MM.1S (cell line): Measurements from ENCODE around the gene AKR1A1.
"Not testable (repeated sequence)": the region's sequence is repeated elsewhere in the genome, so short reads cannot be mapped to it uniquely, and the experiment has no call there.

Experiments
- DNase-seq: peaks from one replicate; pipeline ENCODE4 v3.0.0-alpha.2; 2015
- H2AFZ ChIP-seq: fragments of 300-600 bp; sonication (generic); 2 replicates; pipeline ENCODE4 v1.6.0; 2016; ENCODE audit warnings: antibody characterized with exemption, low read length
- H3F3A ChIP-seq: fragments of 300-600 bp; sonication (generic); 2 replicates; pipeline ENCODE4 v1.6.1; 2016; ENCODE audit warnings: mild to moderate bottlenecking, antibody characterized with exemption, low read length, moderate library complexity, mixed read lengths; ENCODE audit not compliant: insufficient read depth
- H3K27ac ChIP-seq: fragments of 300-600 bp; sonication (generic); 2 replicates; pipeline ENCODE4 v1.5.1; 2016; ENCODE audit warnings: mild to moderate bottlenecking, low read length
- H3K27me3 ChIP-seq: fragments of 300-600 bp; sonication (generic); replicated peaks from 2 replicates; pipeline ENCODE4 v1.6.0; 2016; ENCODE audit warnings: low read length; ENCODE audit not compliant: insufficient read depth
- H3K36me3 ChIP-seq: fragments of 300-600 bp; sonication (generic); replicated peaks from 2 replicates; pipeline ENCODE4 v1.6.1; 2016; ENCODE audit warnings: mild to moderate bottlenecking, low read length, mixed read lengths; ENCODE audit not compliant: insufficient read depth
- H3K4me1 ChIP-seq: fragments of 300-600 bp; sonication (generic); 2 replicates; pipeline ENCODE4 v1.6.1; 2016; ENCODE audit warnings: low read length, mixed read lengths
- H3K4me2 ChIP-seq: fragments of 300-600 bp; sonication (generic); 2 replicates; pipeline ENCODE4 v1.6.0; 2016; ENCODE audit warnings: low read depth, low read length
- H3K4me3 ChIP-seq: fragments of 300-600 bp; sonication (generic); 2 replicates; pipeline ENCODE4 v1.5.1; 2016; ENCODE audit warnings: low read length, mixed read lengths
- H3K79me2 ChIP-seq: fragments of 300-600 bp; sonication (generic); 2 replicates; pipeline ENCODE4 v1.6.1; 2016; ENCODE audit warnings: mixed run types, low read length, mixed read lengths
- H3K9ac ChIP-seq: fragments of 300-600 bp; sonication (generic); 2 replicates; pipeline ENCODE4 v1.6.1; 2016; ENCODE audit warnings: low read length, mixed read lengths
- H3K9me2 ChIP-seq: fragments of 300-600 bp; sonication (generic); replicated peaks from 2 replicates; pipeline ENCODE4 v1.6.1; 2016; ENCODE audit warnings: mild to moderate bottlenecking, low read length, mixed read lengths; ENCODE audit not compliant: insufficient read depth
- H3K9me3 ChIP-seq: fragments of 300-600 bp; sonication (generic); replicated peaks from 2 replicates; pipeline ENCODE4 v1.6.1; 2016; ENCODE audit warnings: mild to moderate bottlenecking, low read length, mixed read lengths; ENCODE audit not compliant: insufficient read depth
- H4K20me1 ChIP-seq: fragments of 300-600 bp; sonication (generic); 2 replicates; pipeline ENCODE4 v1.6.1; 2016; ENCODE audit warnings: mild to moderate bottlenecking, low read length, moderate library complexity, mixed read lengths; ENCODE audit not compliant: insufficient read depth
- CTCF ChIP-seq: fragments of 300-600 bp; sonication (generic); IDR thresholded peaks from 2 replicates; pipeline ENCODE4 v1.5.1; 2016; ENCODE audit warnings: antibody characterized with exemption, low read length, mixed read lengths
- EZH2 ChIP-seq: fragments of 300-600 bp; sonication (generic); optimal IDR thresholded peaks from 2 replicates; pipeline ENCODE3; 2017; ENCODE audit warnings: low read depth, mild to moderate bottlenecking, antibody characterized with exemption, low read length, mixed read lengths
- EZH2phosphoT487 ChIP-seq: fragments of 300-600 bp; sonication (generic); IDR thresholded peaks from 2 replicates; pipeline ENCODE4 v1.6.1; 2018; ENCODE audit warnings: antibody characterized with exemption, low read length

AKR1A1 gene

GRCh38 chr1:45521413-45522323 is 29.0 kb upstream of the AKR1A1 start, which contains the start of gene PRDX1:
TSS of gene PRDX1 (minus strand) at chr1:45521884. CDS start at chr1:45519043, 2,841 bp downstream.
- DNase-seq: peak; percentile 97
- TF ChIP-seq EZH2: no peak
- TF ChIP-seq CTCF: no peak
- no peak for TF ChIP-seq EZH2phosphoT487
- Histone ChIP-seq H3K9me2 (no peaks in the 10 kb centered on the region), H3K27ac (peak within 1 kb of the TSS; percentile 55; the same call in 1 of the 2 replicates), H3K4me1 (peaks cover 15% of the 10 kb centered on the region), H4K20me1 (no peaks in the 10 kb centered on the region), H3K36me3 (peaks cover 8% of the 10 kb centered on the region; the same call in 1 of the 2 replicates), H3K4me3 (peak within 1 kb of the TSS; percentile 95), H3K9me3 (no peaks in the 10 kb centered on the region), H3F3A (peaks cover 29% of the 10 kb centered on the region), H3K27me3 (no peaks in the 10 kb centered on the region), H2AFZ (peak within 1 kb of the TSS; percentile 86), H3K79me2 (peaks cover 47% of the 10 kb centered on the region), H3K4me2 (peak within 1 kb of the TSS; percentile 64), H3K9ac (peak within 1 kb of the TSS; percentile 85)

GRCh38 chr1:45522324-45523104 is 28.1 kb upstream of the AKR1A1 start:
- peaks cover 11% of the 10 kb centered on the region for H3K4me1 ChIP-seq
- H3K36me3 ChIP-seq: peaks cover 3% of the 10 kb centered on the region; the same call in 1 of the 2 replicates
- no peaks in the 10 kb centered on the region for H4K20me1 ChIP-seq
- H3F3A ChIP-seq: peaks cover 25% of the 10 kb centered on the region
- H3K27ac ChIP-seq: peak overlapping the region; percentile 55; the same call in 1 of the 2 replicates
- H3K9ac ChIP-seq: peak overlapping the region; percentile 85
- peak overlapping the region; percentile 95 for H3K4me3 ChIP-seq
- peak overlapping the region; percentile 86 for H2AFZ ChIP-seq
- H3K9me3 ChIP-seq: no peaks in the 10 kb centered on the region
- no peaks in the 10 kb centered on the region for H3K27me3 ChIP-seq
- no peaks in the 10 kb centered on the region for H3K9me2 ChIP-seq
- peaks cover 39% of the 10 kb centered on the region for H3K79me2 ChIP-seq
- H3K4me2 ChIP-seq: peak overlapping the region; percentile 64
- no peak for DNase-seq
- no peak for TF ChIP-seq EZH2
- no peak for TF ChIP-seq CTCF
- TF ChIP-seq EZH2phosphoT487: no peak

GRCh38 chr1:45523516-45523915 is 27.1 kb upstream of the AKR1A1 start:
- not testable (repeated sequence) for H4K20me1 ChIP-seq, H3K9me3 ChIP-seq, H3K4me3 ChIP-seq, H2AFZ ChIP-seq, H3K27me3 ChIP-seq, H3K4me1 ChIP-seq, DNase-seq, H3K27ac ChIP-seq, H3K9ac ChIP-seq, H3K36me3 ChIP-seq, H3K9me2 ChIP-seq, H3K4me2 ChIP-seq
- Histone ChIP-seq H3K79me2 (peaks cover 30% of the 10 kb centered on the region), H3F3A (peaks cover 24% of the 10 kb centered on the region)

- peaks cover 25% of the 10 kb centered on the region for H3K79me2 ChIP-seq
- not testable (repeated sequence) for H3K36me3 ChIP-seq
These were observed 26.7 kb upstream of the AKR1A1 start for GRCh38 chr1:45523975-45524374.

More at GRCh38 chr1:45523975-45524374, 26.7 kb upstream of the AKR1A1 start:
- not testable (repeated sequence) for H3K4me1 ChIP-seq, DNase-seq, H3K4me3 ChIP-seq, H3K9ac ChIP-seq, H2AFZ ChIP-seq, H4K20me1 ChIP-seq, H3K4me2 ChIP-seq, H3K9me3 ChIP-seq, H3K9me2 ChIP-seq, H3K27me3 ChIP-seq, H3K27ac ChIP-seq
- peaks cover 19% of the 10 kb centered on the region for H3F3A ChIP-seq
